LHCN-M2 (cell line): ENCODE data around the gene SNX17. TPM values are rescaled to one million over a fixed set of nuclear protein-coding genes. Genes with fewer than 3 reads are reported as not detected.
A peak's percentile ranks its signal among the peaks of the same experiment; 100 is the strongest.
"Not testable (repeated sequence)": the region's sequence is repeated elsewhere in the genome, so short reads cannot be mapped to it uniquely, and the experiment has no call there.

ENCODE experiments used
- DNase-seq: peaks from one replicate; pipeline ENCODE4 v3.0.0-alpha.2; 2012; ENCODE audit warnings: low read depth
- total RNA-seq: library from RNA; depleted of rRNA; stranded (reverse); fragments of >200 nt; gene quantifications from 2 replicates; pipeline ENCODE4 v1.2.3, GENCODE V29; 2014; rRNA removed

The SNX17 gene
- total RNA-seq, 1 experiment from 2014 or later = 176 TPM

DNA sequence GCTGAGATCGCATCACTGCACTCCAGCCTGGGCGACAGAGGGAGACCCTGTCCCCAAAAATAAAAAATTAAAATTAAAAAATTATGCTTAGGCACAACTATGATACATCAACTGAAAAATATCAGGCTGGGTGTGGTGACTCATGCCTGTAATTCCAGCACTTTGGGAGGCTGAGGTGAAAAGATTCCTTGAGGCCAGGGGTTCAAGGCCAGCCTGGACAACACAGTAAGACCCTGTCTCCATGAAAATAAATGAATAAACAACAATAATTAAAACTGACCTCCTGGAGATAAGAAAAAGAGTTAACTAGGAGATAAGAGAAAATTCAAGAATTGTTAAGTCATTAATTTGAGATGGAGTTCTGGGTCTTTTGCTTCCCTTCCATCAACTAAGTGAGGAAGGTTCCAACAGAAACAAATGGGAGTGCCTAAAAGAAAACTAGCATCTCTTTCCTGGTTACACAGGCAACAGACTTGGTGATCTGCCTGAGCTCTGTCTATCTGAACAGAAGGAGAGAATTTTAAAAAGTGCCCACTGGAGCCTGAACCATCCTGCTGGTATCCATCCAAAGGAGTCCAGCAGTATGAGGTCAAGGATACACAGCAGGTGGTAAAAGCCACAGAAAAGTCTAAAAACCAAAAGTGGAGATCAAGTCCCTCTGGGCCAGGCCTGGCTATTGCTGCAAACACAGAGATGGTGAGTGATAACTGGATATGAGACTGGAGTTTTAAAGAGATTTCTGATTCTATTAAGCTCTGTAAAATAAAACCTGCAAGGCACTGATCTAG lies 30.1 kb downstream of the SNX17 start:
- peak; percentile 82 for DNase-seq

DNA sequence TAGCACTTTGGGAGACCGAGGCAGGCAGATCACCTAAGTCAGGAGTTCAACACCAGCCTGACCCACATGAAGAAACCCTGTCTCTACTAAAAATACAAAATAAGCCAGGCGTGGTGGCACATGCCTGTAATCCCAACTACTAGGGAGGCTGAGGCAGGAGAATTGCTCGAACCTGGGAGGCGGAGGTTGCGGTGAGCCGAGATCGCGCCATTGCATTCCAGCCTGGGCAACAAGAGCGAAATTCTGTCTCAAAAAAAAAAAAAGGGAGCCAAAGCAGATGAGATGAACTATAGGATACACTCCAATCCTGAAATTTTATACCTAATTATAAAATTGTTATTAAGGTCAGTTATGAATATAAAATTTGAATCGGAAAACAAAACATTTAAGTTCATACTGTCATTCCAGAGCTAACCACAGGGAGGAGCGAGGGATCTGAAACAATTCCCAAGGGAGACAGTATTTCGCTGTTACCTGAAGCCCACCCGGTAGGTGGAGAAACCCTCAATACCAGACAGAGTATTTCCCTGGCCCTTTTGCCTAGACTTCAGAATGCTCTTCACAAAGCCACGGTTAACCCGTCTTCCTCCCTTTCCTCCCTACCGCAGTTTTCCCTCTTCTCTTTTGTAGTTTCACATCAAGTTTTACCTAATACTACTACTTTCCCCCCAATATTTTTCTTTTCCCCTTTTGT lies 37.5 kb downstream of the SNX17 start:
- DNase-seq = peak; percentile 63

DNA sequence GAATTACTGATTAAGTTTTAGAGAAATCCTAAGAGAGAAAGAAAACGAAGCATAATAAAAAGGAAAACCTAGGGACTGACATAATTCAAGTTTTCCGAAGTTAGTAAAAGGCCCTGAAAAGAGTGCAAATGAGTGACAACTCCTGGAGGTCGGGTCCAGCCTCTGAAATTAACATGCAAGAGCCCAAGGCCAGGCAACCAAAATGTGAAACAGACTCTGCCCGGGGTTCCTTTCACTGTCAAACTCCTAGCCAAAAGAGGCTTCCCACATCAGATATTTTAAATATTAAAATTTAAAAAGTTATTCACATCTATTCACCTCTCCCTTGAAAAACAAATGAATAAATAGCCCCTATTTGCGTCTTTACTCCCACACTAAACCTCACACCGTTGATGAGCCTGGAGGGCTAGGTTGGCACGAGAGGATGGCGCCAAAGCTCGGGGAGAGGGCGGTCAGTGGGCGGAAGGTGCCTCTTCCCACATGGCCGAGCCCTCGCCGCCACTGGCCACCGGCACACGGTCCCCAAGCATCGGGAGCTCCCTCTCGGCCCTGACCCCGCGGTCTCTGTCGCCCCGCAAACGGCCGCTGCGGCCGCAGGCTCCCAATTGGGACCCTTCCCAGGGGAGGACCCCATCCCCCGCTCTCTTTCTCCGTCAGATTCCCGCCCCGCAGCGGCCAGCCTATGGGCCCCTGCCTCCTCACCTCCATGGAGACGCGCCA lies 38.3 kb downstream of the SNX17 start:
- peak; percentile 21 for DNase-seq

DNA sequence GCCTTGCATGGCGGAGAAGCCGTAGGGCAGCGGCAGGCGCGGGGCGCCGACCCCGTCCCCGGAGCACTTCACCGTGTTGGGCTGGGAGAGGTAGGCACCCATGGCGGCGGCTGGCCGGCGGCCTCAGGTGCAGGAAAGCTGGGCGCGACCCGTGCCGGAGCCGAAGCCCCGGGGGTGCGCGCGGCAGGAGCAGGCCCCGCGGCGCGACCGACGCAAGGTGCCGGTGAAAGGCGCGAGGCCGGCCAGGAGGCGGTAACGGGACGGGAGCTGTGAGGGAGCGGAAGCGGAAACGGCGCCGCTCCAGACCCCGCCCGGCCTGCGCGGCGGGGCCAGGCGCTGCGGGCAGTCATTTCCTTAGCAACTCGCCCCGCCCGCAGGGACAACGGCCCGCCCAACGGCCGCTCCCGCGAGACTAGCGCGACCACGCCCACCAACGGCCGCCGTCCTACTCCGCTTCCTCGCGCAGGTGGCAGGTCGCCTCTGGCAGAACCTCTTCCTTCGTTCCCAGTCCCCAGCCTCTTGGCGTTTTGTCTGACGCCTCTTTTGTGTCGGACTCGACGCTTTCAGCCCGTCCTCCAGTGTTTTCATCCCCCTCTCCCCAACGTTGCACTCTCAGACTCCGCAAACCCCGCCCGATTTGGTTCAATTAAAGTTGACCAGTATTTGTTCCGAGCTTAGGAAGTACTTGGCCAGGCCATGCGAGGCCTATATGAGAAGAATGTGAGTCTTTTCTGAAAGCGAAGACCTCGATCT lies 39.1 kb downstream of the SNX17 start, which contains the start of gene PPM1G:
Gene PPM1G (minus strand): TSS at position 271 of the 753 bp plus-strand sequence. CDS start 169 bp downstream, at position 102.
- peak; percentile 88 for DNase-seq

DNA sequence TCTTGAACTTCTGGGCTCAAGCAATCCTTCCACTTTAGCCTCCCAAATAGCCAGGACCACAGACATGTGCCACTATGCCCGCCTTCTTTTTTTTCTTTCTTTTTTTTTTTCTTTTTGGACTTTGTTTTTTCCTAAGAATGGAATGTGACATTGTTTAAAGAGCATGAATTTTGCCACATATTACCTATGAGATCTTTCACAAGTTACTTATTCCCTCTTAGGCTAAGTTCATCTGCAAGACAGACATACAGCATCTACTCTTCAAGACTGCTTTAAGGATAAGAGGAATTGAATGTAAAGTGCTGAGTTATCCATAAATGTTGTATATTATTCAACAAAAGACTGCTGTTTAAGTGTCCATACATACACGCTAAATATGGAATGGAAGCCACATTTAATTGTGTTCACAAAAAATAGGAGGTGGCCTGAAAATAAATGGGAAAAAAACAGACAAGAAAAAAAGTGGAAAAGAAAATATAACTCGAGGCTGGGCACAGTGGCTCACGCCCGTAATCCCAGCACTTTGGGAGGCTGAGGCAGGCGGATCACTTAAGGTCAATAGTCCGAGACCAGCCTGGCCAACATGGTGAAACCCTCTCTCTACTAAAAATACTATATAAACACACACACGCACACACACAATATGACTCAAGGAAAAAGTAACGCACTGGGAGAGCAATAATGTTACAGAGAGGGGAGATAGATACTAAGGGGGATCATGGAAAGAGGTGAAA lies 42.2 kb downstream of the SNX17 start:
- no peak for DNase-seq

DNA sequence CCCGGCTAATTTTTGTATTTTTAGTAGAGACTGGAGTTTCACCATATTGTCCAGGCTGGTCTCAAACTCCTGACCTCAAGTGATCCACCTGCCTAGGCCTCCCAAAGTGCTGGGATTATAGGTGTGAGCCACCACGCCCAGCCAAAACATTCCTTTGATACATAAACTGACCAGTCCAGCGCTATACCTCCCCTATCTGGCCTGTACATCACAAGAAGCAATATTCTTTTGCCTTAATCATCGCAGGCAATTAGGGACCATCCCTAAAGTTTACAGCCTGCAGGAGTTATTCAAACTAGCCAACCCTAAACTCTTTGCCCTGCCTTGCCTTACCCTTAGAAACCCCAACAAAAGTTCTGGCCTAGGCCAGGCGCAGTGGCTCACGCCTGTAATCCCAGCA lies 45.7 kb downstream of the SNX17 start:
- DNase-seq = no peak

DNA sequence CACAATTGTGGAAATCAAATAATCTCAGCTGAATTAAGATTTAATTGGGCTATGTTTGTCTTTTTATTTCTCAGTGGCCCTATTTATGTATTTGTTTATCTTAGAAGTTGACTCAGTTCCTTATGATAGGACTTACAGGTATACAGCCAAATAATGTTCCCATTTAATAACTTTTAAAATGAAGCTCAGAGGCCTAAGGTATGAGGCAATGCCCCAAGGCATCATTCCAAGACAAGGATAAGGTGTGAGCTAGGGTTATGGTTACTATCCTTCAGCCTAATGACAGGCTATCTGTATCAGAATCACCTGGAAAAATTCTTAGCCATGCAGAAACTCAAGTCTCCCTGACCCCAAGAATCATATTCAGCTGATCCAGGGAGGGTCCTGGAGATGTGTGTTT lies 50.6 kb downstream of the SNX17 start:
- DNase-seq = no peak

DNA sequence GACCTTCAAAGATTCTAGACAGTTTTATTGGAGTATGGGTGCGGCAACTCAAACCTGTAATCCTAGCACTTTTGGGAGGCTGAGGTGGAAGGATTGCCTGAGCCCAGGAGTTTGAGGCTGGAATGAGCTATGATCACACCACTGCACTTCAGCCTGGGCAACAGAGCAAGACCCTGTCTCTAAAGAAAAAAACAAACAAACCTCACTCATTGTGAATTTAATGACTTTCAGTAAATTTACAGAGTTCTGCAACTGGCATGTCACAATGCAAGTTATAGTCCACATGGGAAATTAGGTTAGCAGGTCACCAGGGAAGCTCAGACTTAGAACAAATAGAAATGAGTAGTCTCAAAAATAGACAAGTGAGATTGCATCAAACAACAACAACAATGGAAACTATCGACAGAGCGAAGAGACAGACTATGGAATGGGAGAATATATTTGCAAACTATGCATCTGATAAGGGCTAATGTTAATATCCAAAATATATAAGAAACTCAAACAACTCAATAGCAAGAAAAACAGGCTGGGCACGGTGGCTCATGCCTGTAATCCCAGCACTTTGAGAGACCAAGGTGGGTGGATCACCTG lies 51.3 kb downstream of the SNX17 start:
- no peak for DNase-seq

DNA sequence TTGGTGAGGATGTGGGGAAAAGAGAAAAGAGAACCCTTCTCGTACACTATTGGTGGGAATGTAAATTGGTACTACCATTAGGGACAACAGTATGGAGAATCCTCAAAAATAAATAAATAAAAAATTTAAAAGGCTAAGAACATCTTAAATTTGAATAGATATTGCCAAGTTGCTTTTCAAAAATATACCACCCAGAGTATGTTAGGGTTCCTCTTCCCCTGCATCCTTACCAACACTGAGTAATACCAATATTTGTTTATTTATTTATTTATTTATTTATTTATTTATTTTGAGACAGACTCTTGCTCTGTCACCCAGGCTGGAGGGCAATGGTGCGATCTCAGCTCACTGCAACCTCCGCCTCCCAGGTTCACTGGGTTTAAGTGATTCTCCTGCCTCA lies 52.5 kb downstream of the SNX17 start:
- DNase-seq = no peak

DNA sequence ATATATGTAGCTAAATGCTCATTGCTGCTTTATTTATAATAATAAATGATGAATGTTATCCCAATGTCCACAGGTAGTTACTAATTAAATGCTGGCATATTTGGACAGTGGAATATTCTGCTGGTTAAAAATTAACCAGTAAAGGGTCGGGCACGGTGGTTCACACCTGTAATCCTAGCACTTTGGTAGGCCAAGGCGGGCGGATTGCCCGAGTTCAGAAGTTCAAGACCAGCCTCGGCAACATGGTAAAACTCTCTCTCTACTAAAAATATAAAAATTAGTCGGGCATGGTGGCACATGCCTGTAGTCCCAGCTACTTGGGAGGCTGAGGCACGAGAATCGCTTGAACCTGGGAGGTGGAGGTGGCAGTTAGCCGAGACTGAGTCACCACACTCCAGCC lies 54.6 kb downstream of the SNX17 start:
- not testable (repeated sequence) for DNase-seq

Other genes starting within 250 kb of the SNX17 start
- gene ABHD1, start 246.8 kb upstream of the SNX17 start, total RNA-seq = 0.17 TPM in 1 of 2 replicates, not detected in the other
- gene PREB, start 236.0 kb upstream of the SNX17 start, total RNA-seq = 68.9 and 72.4 TPM in 2 replicates
- not detected in 2 replicates for gene PRR30, start 231.2 kb upstream of the SNX17 start, total RNA-seq
- not detected in 2 replicates for gene TCF23, start 221.6 kb upstream of the SNX17 start, total RNA-seq
- gene ATRAID, start 158.6 kb upstream of the SNX17 start, total RNA-seq = 180 and 193 TPM in 2 replicates
- gene SLC5A6, start 158.3 kb upstream of the SNX17 start, total RNA-seq = 39.6 and 54.5 TPM in 2 replicates
- 42.7 and 44.5 TPM in 2 replicates for gene CAD, start 153.2 kb upstream of the SNX17 start, total RNA-seq
- gene SLC30A3, start 107.6 kb upstream of the SNX17 start, total RNA-seq = 0.63 TPM in 1 of 2 replicates, not detected in the other
- gene DNAJC5G, start 95.2 kb upstream of the SNX17 start, total RNA-seq = not detected in 2 replicates
- 0.11 TPM in 1 of 2 replicates, not detected in the other for gene TRIM54, start 88.2 kb upstream of the SNX17 start, total RNA-seq
- gene UCN, start 62.2 kb upstream of the SNX17 start, total RNA-seq = 1.2 and 2.2 TPM in 2 replicates
- gene MPV17, start 47.5 kb upstream of the SNX17 start, total RNA-seq = 81.4 and 113 TPM in 2 replicates
- gene GTF3C2, start 13.9 kb upstream of the SNX17 start, total RNA-seq = 42.3 and 43.5 TPM in 2 replicates
- 33.4 and 40.1 TPM in 2 replicates for gene EIF2B4, start 278 bp upstream of the SNX17 start, total RNA-seq
- gene ZNF513, start 10.1 kb downstream of the SNX17 start, total RNA-seq = 12.7 and 16.5 TPM in 2 replicates
- gene PPM1G, start 39.0 kb downstream of the SNX17 start, total RNA-seq = 117 and 120 TPM in 2 replicates
- 130 and 140 TPM in 2 replicates for gene NRBP1, start 58.0 kb downstream of the SNX17 start, total RNA-seq
- gene KRTCAP3, start 71.8 kb downstream of the SNX17 start, total RNA-seq = 0.46 TPM in 1 of 2 replicates, not detected in the other
- 5.7 and 7.4 TPM in 2 replicates for gene IFT172, start 119.1 kb downstream of the SNX17 start, total RNA-seq
- gene FNDC4, start 124.6 kb downstream of the SNX17 start, total RNA-seq = 25.9 and 29.0 TPM in 2 replicates
- gene GCKR, start 126.2 kb downstream of the SNX17 start, total RNA-seq = 0.11 and 0.32 TPM in 2 replicates
- 36.0 and 41.6 TPM in 2 replicates for gene ZNF512, start 212.4 kb downstream of the SNX17 start, total RNA-seq